GM21825 (cell line): ENCODE data around the gene RPS6KA5.
"Not testable (repeated sequence)": the region's sequence is repeated elsewhere in the genome, so short reads cannot be mapped to it uniquely, and the experiment has no call there.

Experiments
- ATAC-seq: cut with Tn5 transposase; IDR thresholded peaks from one replicate; pipeline ENCODE4 v1.9.1; 2021; ENCODE audit warnings: mild to moderate bottlenecking, moderate library complexity; ENCODE audit not compliant: unreplicated experiment

RPS6KA5 gene

DNA sequence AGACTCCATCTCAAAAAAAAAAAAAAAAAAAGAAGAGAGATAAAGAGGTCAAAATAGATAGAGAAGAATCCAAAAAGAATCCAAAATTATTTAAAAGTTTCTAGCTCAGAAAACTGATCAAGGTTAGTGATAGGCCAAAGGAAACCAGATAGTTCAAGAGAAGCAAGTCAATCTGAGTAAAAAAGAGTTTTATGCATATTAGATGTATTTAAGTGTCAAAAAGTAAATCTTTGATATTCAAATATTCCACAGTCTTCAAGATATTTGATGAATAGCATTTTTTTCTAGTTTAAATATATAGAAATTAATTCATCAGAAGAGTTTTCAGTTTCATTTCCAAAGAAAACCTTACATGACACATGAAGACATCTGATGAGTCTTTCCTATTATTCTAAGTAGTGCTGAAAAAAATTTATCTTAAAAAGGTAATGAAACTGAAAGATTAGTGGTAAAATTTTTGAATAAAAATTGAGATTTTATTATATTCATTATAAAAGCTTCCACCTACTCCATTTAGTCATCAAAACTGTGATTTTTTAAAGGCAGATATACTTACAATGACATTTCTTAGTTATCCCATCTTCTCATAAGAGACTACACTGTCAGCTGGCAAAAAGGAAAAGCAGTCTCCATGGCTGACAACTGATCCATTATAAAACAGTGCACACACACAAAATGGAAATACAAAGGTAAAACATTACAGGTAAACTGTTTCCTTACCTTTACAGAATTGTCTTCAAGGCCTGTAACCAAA is 68.6 kb downstream of the RPS6KA5 start:
- ATAC-seq, result no peak

DNA sequence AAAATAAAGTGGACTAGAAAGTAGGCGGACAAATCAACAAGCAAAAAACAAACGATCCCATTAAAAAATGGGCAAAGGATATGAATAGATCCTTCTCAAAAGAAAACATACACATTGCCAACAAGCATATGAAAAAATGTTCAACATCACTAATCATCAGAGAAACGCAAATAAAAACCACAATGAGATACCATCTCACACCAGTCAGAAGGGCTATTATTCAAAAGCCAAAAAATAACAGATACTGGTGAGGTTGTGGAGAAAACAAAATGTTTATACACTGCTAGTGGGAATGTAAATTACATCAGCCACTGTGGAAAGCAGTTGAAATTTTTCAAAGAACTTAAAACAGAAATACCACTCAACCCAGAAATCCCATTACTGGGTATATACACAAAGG is 70.3 kb downstream of the RPS6KA5 start:
- no peak for ATAC-seq

DNA sequence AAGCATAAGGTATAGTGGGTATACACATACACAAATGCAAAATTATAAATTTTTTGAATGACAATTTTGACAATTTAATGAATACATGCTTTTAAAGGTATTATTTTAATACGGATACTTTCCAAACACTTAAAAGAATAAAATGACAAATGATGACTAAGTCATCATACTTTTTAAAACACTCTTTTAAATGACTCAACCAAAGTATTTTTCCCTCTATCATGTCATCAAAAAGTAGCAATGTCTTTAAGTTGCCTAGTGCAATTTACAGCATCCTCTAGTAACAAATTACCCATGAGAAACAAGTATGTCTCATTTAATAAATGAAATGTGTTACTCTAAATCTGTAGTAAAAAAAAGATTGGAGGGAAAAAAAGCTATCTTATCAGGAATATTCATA is 73.3 kb downstream of the RPS6KA5 start:
- ATAC-seq, result no peak

DNA sequence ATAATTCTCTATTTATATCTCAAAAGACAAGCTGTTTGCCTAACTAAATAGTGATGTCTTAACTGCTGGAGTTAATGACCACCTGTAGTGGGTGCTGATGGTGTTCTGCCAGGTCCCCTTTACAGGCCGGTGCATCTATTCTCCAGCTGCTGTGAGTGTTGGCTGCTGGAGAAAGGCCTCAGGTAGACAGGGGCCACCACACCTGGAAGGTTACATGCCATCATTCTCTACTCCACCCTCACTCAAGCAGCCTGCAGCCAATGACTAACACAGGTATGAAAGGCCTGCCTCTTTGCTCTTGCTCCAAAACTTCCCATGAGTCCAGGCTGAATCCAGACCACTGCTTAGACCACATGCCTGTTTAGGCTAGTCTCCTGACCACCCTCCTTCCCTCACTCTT is 73.9 kb downstream of the RPS6KA5 start:
- no peak for ATAC-seq

DNA sequence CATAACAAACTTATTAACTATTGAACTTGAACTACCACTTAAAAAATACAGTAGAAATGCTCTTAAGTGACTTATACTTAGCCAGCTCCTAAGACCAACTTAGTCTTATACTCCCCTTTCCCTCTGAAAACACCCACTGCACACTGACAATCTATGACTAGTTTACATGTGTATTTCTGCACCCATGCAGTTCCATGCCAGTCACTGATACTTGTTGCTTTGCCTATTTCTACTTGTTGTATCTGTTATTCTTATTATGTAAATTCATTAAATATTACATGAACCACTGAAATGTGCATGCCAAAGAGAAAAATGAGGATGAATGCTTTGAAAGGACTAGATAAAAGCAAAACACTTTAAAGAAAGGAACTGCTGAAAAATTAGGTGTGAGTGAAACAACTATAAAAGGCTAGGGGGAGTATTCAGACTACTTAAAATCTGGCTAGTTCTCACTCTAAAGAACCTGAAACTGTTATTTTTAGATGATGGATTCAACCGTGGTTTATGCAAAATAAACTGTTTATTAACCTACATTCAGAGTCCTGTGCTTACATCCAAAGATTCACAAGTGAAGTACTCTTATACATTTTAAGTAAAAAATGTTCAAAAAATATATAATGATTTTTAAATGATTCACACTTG is 74.7 kb downstream of the RPS6KA5 start:
- ATAC-seq, result no peak

DNA sequence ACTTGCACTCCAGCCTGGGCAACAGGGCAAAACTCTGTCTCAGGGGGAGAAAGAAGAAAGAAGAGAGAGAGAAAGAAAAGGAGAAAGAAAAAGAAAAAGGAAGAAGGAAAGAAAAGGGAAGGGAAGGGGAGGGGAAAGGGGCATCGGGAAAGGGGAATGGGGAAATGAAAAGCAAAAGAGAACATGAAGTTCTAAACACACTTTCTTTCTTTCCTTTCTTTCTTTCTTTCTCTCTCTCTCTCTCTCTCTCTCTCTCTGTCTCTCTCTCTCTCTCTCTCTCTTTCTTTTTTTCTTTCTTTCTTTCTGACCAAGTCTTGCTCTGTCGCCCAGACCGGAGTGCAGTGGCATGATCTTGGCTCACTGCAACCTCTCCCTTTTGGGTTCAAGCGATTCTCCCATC is 76.9 kb downstream of the RPS6KA5 start:
- no peak for ATAC-seq

DNA sequence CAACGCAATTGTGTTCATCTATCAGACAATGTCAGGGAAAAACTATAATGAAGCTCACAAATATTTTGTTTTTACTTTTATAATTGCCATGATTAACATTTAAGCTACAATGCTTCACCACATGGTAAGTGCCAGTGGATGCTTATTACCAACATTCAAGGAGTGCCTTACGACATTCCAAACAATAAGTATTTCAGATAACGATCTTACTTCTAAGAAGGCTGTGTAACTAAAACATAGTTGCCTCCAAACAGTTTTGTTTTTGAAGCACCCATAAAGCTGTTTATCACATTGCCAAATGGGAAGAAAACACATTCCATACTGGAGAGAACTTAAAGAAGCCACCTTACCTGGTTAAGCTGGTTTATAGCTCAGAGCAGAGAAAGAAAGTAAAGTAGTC is 78.8 kb downstream of the RPS6KA5 start:
- no peak for ATAC-seq

DNA sequence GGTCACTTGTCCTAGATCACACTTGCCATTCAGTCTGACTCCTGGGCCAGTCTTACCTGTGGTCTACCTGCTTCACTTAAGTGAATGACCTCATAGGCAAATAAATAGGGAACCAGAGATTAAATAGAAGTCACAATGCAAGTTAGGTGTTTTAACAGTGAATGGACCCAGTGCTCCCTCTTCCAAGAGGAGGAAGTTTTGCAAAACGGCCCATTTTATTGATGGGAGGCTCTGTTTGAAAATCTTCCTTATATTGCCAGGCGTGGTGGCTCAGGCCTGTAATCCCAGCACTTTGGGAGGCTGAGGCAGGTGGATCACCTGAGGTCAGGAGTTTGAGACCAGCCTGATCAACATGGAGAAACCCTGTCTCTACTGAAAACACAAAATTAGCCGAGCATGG is 79.8 kb downstream of the RPS6KA5 start:
- ATAC-seq, result not testable (repeated sequence)

DNA sequence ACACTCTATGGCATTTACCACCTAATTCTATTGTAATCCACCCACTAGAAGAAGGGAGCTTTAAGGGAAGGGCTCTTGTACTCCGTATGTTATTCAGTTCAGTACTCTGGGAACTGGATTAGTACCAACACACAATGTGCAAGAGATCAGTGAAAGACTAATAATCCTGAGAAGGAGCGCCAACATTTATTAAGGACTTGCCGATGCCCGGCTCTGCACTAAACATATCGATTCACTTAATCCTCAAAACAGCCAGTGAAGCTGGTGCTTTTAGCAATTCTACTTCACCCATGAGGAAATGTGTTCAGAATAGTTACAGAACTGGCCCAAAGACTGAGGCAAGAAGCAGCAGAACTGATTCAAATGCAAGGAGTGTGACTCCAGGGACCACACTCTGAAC is 80.9 kb downstream of the RPS6KA5 start:
- no peak for ATAC-seq

DNA sequence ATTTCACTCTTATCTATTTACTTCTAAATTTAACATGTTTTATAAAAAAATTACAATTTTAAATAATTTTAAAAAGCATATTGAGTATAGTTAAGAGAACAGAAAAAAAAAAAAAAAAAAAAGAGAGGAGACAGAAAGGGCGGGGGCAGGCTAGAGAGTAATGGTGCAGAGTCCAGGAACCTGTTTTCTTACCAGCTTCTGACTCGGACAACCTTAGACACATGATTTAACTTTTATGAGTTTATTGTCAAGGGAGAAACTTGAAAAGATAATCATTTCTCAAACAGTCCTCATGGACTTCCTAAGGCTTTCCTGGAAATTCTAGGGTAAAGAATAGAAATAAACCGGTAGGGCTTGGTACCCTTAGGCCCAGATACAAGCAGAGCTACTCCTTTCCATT is 84.3 kb downstream of the RPS6KA5 start:
- no peak for ATAC-seq

DNA sequence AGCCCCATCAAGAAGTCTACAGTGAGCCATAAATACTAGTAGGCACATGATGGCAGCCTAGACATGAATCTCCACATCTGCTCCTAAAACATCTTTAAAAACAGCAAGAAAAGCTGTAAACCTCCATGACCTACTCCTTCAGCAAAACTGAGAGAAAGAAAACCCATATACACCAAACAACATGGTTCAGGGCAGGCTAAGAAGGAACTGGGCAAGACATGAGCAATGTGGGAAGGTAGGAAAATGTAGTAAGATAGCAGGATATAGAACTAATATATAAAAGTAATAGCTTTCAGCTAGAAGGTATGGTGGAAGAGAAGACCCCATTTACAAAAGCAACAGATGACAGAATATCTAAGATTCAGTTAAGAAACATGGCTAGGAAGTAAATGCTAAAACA is 88.8 kb downstream of the RPS6KA5 start:
- ATAC-seq, result no peak

DNA sequence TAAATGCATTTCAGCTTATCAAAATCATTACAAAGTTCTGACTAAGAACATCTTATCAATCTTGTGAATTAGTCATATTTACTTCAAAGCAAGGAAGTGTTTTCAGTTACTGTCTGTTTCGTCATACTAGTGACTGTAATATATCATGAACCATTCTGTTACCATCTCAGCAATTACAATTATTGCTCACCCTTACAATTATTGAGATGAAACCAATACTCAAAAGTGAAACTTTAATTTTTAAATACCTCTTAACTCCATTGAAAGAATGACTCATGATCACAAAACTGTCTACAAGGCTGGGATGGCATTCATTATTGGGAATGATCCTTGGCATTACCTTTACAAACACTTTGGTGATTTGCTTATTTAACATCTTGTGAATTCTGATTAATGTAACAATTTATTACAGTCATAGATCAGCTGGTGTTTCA is 90.3 kb downstream of the RPS6KA5 start:
- no peak for ATAC-seq

DNA sequence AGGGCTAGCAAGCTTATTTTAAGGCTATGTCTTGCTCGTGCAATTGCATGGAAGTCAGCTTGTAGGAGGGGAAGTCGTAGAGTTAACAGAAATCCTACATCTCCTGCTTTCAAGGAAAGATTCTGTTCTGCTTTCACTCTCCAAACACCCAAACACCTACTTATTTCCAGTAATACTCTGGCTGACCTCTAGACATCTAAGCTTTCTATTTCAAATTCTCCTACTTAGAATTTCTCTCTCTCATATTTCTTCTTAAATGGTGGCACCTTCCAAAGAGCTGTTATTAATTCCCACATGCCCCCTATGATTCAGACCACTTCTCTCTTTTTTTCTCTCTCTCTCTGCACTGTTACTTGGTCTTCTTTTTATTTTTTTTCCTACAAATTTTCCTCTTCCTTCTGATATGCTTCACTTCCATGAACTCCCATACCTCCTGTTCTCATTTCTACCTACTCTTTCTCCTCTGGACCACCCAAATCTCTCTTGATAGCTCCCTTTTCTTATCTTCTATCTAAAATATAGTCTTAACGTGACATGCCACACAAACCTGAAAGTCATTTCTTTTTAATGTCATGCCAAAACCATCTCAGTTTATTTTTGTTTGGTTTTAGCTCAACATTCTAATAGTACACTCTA is 90.8 kb downstream of the RPS6KA5 start:
- ATAC-seq, result no peak

DNA sequence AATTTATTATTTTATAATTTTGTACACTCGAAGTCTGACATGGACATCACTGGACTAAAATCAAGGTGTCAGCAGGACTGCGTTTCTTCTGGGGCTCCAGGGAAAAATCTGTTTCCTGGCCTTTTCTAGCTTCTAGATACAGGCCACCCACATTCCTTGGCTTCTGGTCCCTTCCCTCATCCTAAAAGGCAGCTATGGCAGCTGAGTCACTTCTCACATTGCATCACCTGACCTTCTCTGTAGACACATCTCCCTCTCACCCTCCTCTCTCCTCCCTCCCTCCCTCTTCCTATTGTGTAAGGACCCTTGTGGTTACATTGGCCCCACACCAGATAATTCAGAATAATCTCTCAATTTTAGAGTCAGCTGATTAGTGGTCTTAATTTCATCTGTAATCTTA is 92.4 kb downstream of the RPS6KA5 start:
- ATAC-seq, result no peak

DNA sequence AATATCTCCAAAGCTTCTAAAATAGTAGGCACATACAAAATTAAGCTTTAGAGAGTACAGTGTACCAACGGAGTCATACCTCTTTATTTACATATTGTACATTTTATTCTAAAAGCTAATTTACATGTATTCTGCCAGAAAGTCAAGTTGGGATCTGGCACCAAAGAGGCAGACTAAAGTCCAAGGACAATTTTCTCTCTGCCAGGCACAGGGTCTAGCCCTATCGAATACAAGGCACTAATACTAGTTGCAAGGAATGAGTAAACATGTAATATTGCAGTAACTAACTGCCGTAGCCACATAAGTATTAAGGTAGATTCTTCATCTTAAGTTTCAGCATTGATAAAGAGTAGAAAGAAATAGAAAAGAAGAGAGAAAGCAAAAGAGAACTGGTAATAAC is 93.9 kb downstream of the RPS6KA5 start:
- ATAC-seq, result no peak

DNA sequence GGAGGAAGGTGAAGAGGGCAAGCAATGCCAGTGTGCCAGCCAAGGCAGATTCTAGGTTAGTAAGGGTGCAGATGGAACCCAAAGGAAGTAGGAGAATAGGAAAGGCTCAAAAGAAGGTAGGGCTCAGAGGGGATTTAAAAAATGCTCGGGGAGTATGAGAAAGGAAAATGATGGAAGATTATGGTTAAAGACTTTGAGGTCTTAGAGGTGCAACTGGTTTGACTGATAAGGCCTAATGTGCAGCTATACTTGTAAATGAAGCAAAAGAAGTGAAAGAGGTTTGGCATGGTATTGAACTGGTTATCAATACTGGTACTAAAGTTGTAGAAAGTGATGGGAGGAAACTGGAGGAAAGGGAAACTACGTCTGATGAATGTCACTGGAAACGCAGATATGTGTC is 94.7 kb downstream of the RPS6KA5 start:
- no peak for ATAC-seq

DNA sequence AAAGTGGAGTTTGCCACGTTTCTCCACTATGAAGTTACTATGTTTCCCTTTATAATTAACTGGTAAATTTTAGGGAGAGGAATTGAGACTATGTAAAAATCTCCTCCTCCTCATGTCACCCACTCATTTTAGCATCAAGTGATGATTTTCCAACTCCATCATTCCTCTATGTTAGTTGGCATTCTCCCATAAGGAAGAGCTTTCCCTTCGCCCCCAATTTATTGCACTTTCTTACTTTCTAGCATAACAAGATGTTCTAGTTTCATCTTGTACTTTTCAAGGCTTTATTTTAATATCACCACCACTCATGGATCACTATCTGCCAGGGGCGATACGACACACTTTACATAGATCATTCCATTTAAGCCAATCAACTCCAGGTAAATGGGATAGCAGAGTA is 97.1 kb downstream of the RPS6KA5 start:
- no peak for ATAC-seq

DNA sequence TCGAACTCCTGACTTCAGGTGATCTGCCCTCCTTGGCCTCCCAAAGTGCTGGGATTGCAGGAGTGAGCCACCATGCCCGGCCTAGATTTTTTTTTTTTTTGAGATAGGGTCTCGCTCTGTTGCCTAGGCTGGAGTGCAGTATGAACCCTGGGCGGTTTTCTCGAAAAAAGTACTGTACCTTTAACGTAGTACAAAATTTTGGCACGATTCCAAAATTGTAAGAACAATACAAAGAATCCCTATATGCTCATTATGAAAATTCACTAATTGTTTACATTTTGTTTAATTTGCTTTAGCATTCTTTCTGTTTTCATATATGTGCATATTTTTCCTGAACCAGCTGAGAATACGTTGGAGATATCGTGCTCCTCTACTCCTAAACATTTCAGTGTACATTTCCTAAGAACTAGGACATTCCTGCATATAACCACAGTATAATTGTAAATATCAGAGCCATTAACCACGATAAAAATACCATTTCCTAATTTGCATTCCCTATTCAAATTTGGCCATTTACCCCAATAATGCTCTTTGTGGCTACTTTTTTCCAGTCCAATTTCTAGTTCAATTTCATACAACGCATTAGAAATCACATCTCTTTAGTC is 97.8 kb downstream of the RPS6KA5 start:
- ATAC-seq, result no peak

DNA sequence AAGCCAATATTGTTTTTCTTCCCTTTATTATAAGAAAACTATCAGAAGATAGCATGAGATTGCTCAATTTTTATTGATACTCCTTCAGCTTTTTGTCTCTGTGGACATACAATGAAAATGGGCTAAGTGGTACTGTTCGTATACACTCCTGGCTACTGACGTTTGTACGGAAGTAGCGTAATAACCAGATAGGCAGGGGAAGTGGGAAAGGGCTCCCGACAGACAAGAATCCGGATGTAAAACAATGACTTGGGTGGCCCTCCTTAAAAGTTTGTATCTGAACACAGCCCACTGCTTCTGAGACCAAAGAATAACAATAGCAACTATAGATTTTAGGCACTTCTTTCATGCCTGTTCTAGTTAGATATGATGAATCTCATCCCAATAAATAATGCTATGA is 99.6 kb downstream of the RPS6KA5 start:
- ATAC-seq, result no peak

DNA sequence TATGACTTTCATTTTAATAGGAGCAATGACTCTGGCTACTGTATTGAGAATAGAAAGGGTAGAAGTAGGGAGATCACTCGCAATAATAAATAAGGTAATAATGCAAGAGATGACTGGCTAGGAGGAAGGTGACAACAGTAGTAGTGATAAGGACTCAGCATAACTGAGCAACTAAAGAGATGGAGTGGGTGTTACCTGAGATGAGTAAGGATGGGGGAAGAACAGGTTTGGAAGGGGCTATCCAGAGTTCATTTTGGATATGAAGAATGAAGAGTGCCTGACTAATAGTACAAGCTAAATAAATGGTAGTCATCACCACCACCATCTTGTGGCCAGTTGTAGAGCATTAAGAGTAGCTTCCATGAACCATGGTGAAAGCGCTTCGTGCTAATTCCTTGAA is 101.1 kb downstream of the RPS6KA5 start:
- ATAC-seq, result no peak

DNA sequence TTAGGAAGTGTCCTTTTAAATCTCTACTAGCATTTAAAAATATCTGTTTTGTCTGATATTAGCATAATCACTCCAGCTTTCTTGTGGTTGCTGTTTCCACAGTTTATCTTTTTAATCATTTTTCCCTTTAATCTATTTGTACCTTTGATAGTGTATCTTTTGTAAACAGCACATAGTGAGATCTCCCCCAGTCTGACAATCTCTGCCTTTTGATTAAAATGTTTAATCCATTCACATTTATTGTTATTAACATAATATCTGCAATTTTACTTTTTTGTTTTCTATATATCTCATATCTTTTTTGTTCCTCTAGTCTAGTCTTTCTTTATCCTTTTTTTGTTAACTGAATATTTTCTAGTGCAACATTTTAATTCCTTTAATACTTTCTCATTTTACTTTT is 104.2 kb downstream of the RPS6KA5 start:
- ATAC-seq, result no peak

DNA sequence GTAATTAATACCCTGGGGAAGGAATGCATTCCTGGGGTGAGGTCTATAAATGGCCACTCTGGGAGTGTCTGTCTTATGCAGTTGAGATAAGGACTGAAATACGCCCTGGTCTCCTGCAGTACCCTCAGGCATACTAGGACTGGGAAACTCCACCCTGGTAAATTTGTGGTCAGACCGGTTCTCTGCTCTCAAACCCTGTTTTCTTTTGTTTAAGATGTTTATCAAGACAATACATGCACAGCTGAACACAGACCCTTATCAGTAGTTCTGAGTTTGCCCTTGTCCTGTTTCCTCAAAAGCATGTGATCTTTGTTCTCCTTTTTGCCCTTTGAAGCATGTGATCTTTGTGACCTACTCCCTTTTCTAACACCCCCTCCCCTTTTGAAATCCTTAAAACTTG is 106.8 kb downstream of the RPS6KA5 start:
- not testable (repeated sequence) for ATAC-seq
